ELF-1 (cell line): ENCODE measurements around the gene CPT1C.

Source experiments
- DNase-seq: peaks from one replicate; pipeline ENCODE4 v3.0.0-alpha.2; 2016; ENCODE audit warnings: low read depth, low spot score

CPT1C gene

GRCh38 chr19:49681830-49682229 lies 9.1 kb upstream of the CPT1C start:
- DNase-seq: no peak

DNA sequence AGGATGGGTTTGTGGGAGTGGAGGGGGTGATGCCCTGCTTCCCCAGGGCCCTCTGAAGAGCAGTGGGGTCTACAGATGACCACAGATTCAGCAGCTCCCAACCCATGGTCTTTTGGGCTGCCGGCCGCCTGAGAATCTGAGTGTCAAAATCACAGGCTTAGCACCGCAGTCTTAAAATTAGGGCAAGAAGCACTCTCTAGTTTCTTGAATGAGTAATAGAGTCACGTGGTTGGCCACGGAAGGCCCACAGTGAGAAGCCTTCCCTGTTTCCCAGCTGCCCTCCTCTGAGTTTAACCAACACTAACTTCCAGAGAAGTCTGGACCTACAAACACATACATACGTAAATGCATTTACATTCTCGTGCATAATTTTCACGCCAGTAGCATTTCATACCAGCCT lies 8.6 kb upstream of the CPT1C start:
- DNase-seq: no peak

- DNase-seq: no peak
Measured at GRCh38 chr19:49683814-49684250, 7.1 kb upstream of the CPT1C start.

GRCh38 chr19:49684251-49684982 lies 6.5 kb upstream of the CPT1C start:
- peak; percentile 34 for DNase-seq

DNA sequence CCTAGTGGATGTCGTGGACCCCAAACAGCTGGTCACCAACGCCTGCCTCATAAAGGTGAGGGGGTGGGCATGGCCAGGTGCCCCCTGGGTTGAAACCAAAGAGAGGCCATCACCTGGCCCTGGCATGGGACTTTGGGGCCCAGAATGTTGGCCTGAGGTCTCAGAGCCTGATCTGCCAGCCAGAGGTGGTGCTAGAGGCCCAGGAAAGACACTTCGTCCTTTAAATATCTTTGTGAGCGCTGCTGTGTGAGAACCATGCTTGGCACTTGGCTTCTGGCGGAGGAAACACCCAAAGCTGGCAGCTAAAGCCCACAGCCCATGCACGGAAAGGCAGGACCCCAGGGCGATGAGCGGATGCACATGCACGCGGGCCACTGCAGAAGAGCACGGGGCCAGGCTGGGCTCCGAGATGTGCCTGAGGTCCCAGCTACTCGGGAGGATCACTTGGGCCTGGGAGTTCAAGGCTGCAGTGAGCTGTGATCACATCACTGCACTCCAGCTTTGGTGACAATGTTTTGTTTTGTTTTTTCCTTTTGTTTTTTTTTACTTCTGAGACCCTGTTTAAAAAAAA lies 5.8 kb upstream of the CPT1C start:
- DNase-seq: no peak

- no peak for DNase-seq
Measured at GRCh38 chr19:49685845-49686332, 5.0 kb upstream of the CPT1C start.

DNA sequence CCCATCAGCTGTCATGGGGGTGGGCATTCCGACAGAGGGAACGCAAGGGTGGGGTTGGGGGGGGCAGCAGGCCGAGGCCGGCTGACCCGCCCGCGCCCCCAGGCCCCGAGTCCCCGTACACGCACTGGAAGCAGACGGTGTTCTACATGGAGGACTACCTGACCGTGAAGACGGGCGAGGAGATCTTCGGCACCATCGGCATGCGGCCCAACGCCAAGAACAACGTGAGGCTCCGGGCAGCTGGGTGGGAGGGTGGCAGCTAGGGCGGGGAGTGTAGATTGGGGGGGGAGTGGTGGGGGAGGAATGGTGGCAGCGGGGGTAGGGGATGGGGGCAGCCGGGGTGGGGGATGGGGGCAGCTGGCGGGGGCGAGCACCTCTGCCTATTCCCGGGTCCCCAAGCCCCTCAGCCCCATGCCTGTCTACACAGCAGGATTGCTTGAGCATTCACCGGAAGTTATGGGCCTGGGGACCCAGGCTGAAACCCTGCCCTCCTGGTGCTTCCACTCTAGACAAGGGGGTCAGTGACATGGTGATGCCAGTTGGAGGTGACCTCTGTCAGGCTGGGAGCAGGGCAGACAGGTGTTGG lies 4.3 kb upstream of the CPT1C start:
- no peak for DNase-seq

DNA sequence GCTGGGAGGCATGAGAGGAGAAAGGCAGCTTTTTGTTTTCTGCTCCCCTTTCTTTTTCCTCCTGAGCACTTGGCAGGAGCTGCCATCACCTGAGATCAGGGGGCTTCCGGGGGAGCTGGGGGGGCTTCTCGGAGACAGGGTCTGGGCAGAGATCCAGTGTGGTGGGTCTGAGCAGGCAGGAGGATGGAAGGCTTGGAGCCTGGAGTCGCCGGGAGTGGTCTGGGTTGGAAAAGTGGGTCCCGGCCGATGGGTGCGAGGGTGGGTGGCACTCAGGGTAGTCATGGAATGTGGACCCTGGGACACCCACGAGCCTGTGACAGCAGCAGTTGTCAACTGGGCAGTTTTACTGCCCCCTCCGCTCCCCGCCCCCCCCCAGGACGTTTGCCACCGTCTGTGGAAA lies 3.8 kb upstream of the CPT1C start:
- no peak for DNase-seq

GRCh38 chr19:49687566-49688316 lies 3.2 kb upstream of the CPT1C start:
- DNase-seq: no peak

- no peak for DNase-seq
Measured at GRCh38 chr19:49688531-49689132, 2.3 kb upstream of the CPT1C start.

DNA sequence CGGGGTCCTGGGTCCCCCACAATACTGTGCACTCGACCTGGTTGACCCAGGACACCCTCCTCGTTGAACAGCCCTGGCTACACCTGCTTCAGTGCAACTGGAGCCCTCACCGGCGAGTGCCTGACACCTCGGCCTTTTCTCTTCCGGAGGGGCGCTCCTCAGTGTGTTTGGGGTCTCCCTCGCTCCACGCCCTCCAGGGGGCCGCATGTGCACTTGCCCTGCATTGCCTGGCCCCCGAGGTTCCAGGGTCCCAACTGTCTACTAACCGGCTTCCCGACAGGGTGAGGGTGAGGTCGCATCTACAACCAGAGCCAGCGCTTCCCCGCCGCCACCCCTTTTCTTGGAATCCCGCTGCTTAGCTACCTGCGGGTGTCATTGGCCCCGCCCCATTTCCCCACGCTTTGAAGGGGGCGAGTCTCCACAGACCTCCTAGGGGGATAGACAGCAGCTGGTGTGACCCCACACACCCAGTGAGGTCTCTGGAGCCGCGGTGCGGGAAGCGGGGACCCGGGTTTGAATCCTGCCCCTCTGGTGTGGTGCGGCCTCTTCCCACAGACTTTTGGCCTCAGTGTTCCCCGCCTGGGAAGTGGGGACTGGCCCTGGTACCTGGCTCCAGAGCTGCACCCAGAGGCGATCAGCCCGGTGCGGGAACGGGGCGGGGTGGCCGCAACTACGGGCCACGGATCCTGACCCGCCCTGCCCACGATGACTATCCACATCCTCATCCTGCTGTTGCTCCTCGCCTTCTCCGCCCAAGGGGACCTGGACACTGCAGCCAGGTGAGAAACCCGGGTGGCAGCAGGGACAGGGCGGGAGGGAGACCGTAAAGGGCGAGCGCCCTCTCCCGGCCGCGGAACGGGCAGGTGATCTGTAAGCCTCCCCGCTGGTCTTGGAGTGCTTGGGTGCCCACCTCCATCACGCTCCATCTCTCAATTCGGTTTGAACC lies 1.5 kb upstream of the CPT1C start, which contains the start of gene ADM5:
Gene ADM5, plus strand, starts transcription at position 462 of the 946 bp plus-strand sequence. Its CDS starts 244 bp downstream, at position 706.
- DNase-seq: peak; percentile 20

DNA sequence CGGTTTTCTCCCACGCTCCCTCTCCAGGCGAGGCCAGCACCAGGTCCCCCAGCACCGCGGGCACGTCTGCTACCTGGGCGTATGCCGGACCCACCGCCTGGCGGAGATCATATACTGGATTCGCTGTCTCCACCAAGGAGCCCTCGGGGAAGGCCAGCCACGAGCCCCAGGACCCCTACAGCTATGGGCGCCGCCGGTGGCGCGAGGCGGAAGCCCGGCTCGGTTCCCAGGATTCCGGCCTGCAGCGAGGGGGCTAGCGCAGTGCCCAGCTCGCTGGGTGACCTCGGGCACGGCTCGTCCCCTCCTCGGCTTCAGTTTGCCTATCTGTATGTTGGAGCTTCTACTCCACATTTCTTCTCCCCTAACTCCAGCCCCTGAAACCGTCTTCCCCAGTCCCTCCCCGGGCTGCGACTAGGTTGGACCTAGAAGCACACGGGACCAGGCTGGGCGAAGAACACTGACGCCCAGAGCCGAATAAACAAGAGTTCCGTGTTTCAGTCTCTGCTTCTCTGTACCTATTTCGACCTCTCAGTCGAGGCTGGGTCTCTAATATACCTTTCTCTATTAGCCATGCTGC lies 749 bp upstream of the CPT1C start:
- DNase-seq: peak; percentile 20

DNA sequence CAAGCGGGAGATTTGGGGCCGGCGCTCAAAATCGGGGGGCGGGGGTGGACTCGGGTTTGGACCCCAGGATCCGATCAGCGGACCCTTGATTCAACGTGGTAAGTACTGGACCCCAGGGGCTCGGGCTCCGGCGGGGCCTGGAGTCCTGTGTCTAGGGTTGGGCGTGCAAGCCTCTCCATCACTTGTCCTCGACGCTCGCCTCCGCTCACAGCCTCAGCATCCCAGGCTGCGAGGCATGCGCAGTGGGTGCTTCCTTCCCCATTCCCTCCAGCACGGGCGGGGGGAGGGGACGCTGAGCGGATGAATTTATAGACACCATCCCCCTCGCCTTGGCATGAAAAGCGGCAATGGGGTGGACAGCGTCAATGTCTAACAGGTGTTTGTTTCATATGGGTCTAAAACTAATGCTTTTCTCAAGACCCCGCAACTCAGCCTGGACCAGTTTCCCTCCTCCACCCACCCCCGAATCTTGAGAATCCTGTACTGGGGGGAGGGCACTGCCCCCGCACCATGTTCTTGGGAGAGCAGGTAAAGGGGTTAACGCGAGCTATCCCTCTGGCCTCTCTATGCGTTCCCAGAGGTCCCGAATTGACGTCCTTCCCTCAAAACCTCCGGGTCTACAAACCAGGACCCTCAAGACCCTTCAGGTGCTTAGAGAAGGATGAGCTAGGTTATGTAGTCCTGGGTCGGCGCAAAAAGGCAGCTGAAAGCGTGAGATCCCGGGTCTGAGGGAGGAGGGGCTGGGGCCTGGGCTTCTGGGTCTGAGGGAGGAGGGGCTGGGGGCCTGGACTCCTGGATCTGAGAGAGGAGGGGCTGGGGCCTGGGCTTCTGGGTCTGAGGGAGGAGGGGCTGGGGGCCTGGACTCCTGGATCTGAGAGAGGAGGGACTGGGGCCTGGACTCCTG lies 579 bp downstream of the CPT1C start:
- DNase-seq: peak; percentile 81

DNA sequence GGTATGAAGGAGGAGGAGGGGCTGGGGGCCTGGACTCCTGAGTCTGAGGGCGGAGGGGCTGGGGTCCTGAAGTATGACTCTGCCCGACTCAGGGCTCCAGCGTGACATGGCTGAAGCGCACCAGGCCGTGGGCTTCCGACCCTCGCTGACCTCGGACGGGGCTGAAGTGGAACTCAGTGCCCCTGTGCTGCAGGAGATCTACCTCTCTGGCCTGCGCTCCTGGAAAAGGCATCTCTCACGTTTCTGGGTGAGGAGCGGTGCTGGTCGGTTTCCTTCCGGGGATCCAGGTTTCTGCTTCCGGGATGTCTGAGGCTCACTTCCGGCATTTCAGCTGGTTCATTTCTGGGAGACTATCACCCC lies 1.2 kb downstream of the CPT1C start:
- DNase-seq: no peak

GRCh38 chr19:49696115-49696514 lies 5.2 kb downstream of the CPT1C start:
- no peak for DNase-seq

DNA sequence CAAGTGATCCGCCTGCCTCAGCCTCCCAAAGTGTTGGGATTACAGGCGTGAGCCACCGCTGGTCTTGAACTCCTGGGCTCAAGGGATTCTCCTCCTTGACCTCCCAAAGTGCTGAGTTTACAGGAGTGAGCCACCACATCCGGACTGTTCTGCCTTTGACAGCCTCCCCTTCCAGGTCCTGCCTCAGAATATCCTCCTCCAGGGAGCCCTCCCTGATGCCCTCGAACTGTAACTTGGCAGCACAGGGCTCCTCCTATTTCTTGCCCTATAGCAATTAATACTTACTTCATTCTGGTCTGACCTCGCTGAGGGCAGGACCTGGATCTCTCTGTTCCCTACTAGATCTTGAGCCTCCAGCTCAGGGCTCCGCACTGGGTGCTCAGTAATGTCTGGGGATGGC lies 5.9 kb downstream of the CPT1C start:
- no peak for DNase-seq

DNA sequence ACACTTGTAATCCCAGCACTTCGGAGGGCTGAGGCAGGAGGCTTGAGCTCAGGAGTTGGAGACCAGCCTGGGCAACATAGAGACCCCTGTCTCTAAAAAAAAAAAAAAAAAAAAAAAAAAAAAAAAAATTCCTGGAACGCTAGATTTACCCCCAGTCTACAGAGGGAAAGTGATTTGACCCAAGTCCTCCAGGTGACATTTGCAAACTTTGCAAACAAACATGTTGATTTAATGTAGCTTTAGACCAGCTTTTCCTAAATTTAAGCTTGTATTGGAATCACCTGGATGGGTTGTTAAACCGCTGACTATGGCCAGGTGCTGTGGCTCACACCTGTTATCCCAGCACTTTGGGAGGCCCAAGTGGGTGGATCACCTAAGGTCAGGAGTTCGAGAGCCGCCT lies 8.4 kb downstream of the CPT1C start:
- DNase-seq: no peak

GRCh38 chr19:49700563-49700962 lies 9.6 kb downstream of the CPT1C start:
- no peak for DNase-seq

DNA sequence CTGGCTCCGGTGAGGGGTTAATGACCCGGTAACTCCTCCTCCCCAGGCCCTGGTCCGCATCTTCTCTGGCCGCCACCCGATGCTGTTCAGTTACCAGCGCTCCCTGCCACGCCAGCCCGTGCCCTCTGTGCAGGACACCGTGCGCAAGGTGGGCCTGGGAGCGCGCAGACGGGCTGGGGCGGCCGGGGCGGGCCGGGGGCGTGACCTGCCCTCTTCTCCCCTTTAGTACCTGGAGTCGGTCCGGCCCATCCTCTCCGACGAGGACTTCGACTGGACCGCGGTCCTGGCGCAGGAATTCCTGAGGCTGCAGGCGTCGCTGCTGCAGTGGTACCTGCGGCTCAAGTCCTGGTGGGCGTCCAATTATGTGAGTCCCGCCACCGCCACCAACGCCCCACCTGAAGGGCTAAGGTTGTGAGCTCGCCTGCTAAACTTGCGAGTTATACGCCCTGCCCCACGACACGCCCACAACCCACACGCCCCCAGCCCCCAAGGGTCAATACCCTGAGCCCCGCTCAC lies 10.4 kb downstream of the CPT1C start:
- peak; percentile 75 for DNase-seq
